Stimulated activated memory B cell treated with anti-CD40 and anti-IgM and Interleukin-4, amounts not matched to agents 10 μg/mL and 1 μg/mL and 100 μg/mL, for 72 hours (primary cell): ENCODE data around the gene IL27RA.
"Not testable (repeated sequence)": the region's sequence is repeated elsewhere in the genome, so short reads cannot be mapped to it uniquely, and the experiment has no call there.

Experiments
- ATAC-seq: fragments of 150-1000 bp; cut with Tn5 transposase; 2 replicates; pipeline ENCODE4 v1.10.0; 2021
- H3K27ac Mint-ChIP-seq: one replicate; pipeline ENCODE4 v1.8.0; 2022; ENCODE audit warnings: mild to moderate bottlenecking, mixed read lengths
- H3K27me3 Mint-ChIP-seq: one replicate; pipeline ENCODE4 v1.8.0; 2022; ENCODE audit warnings: mixed read lengths
- H3K36me3 Mint-ChIP-seq: one replicate; pipeline ENCODE4 v1.8.0; 2022; ENCODE audit warnings: mixed read lengths
- H3K4me1 Mint-ChIP-seq: one replicate; pipeline ENCODE4 v1.8.0; 2022; ENCODE audit warnings: mixed read lengths
- H3K4me3 Mint-ChIP-seq: one replicate; pipeline ENCODE4 v1.8.0; 2022; ENCODE audit warnings: mild to moderate bottlenecking, moderate library complexity, mixed read lengths
- H3K9me3 Mint-ChIP-seq: one replicate; pipeline ENCODE4 v1.8.0; 2022; ENCODE audit warnings: mixed read lengths

The IL27RA gene

DNA sequence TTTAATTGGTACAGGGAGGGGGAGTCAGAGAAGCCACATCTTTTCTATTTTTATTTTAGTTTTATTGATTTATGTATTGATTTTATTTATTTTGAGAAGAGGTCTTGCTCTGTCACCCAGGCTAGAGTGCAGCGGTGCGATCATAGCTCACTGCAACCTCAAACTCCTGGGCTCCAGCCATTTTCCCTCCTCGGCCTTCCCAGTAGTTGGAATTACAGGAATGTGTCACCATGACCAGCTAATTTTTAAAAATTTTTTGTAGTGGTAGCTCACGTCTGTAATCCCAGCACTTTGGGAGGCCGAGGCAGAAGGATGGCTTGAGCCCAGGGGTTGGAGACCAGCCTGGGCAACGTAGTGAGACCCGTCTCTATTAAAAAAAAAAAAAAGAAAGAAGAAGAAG, 4.1 kb downstream of the IL27RA start:
- peaks cover 37% of the 10 kb centered on the region for H3K4me1 Mint-ChIP-seq
- no peak overlapping the region for H3K27ac Mint-ChIP-seq
- H3K4me3 Mint-ChIP-seq: no peak overlapping the region
- H3K36me3 Mint-ChIP-seq: peaks cover 36% of the 10 kb centered on the region
- no peaks in the 10 kb centered on the region for H3K27me3 Mint-ChIP-seq
- no peak for ATAC-seq
- no peaks in the 10 kb centered on the region for H3K9me3 Mint-ChIP-seq

DNA sequence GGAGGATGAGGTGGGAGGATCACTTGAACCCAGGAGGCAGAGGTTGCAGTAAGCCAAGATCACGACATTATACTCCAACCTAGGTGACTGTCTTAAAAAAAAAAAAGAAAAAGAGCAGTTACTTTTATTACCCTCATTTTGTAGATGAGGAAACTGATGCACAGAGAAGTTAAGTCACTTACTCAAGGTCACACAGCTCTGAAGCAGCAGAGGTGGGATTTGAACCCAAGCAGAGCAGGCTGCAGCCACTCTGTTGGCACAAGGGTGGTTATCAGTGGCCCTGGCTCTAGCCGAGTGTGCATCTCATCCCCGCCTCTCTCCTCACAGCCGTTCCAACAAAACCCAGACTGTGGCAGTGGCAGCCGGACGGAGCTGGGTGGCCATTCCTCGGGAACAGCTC, 7.6 kb downstream of the IL27RA start:
- Mint-ChIP-seq H3K27ac (no peak overlapping the region), H3K4me1 (peaks cover 31% of the 10 kb centered on the region), H3K36me3 (peaks cover 53% of the 10 kb centered on the region), H3K27me3 (no peaks in the 10 kb centered on the region), H3K9me3 (no peaks in the 10 kb centered on the region), H3K4me3 (no peak overlapping the region)
- ATAC-seq: no peak

DNA sequence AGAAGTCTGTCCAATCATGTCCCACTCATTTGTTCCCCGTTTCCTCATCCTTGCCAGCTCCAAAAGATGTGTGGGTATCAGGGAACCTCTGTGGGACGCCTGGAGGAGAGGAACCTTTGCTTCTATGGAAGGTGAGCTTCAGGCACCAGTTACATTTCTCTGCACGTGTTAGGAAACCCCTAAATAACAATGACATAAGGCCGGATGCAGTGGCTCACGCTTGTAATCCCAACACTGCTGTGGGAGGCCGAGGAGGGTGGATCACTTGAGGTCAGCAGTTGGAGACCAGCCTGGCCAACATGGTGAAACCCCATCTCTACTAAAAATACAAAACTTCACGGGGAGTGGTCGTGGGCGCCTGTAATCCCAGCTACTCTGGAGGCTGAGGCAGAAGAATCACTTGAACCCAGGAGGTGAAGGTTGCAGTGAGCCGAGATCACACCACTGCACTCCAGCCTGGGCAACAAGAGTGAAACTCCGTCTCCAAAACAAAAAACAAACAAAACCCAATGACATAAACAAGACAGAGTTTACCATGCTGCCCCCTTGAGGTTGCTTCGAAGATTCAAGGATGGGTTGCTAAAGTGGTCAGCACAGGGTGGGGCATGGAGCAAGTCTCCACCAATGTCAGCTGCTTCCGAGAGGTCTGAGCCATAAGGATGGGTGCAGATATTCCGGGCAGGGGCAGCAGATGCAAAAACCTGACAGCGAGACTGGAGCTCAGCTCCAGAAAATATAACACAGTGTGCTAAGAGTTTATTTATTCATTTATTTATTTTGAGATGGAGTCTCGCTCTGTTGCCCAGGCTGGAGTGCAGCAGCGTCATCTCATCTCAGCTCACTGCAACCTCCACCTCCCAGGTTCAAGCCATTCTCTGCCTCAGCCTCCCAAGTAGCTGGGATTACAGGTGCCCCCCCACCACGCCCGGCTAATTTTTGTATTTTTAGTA, 11.4 kb downstream of the IL27RA start:
- peak; percentile 64 for ATAC-seq
- Mint-ChIP-seq H3K4me1 (peaks cover 26% of the 10 kb centered on the region), H3K36me3 (peaks cover 57% of the 10 kb centered on the region), H3K27ac (peak overlapping the region; percentile 72)
- H3K4me3 Mint-ChIP-seq, H3K9me3 Mint-ChIP-seq, H3K27me3 Mint-ChIP-seq: not testable (repeated sequence)

DNA sequence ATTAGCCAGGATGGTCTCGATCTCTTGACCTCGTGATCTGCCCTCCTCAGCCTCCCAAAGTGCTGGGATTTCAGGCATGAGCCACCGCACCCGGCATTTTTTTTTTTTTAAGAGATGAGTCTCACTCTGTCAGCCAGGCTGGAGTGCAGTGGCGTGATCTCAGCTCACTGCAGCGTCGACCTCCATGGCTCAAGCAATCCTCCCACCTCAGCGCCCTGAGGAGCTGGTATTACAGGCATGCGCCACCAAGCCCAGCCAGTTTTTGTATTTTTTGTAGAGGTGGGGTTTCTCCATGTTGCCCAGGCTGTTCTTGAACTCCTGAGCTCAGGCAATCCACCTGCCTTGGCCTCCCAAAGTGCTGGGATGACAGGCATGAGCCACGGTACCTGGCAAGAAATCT, 16.3 kb downstream of the IL27RA start:
- not testable (repeated sequence) for H3K4me3 Mint-ChIP-seq, H3K27me3 Mint-ChIP-seq, H3K27ac Mint-ChIP-seq, H3K4me1 Mint-ChIP-seq, H3K9me3 Mint-ChIP-seq, ATAC-seq
- H3K36me3 Mint-ChIP-seq: peaks cover 63% of the 10 kb centered on the region

DNA sequence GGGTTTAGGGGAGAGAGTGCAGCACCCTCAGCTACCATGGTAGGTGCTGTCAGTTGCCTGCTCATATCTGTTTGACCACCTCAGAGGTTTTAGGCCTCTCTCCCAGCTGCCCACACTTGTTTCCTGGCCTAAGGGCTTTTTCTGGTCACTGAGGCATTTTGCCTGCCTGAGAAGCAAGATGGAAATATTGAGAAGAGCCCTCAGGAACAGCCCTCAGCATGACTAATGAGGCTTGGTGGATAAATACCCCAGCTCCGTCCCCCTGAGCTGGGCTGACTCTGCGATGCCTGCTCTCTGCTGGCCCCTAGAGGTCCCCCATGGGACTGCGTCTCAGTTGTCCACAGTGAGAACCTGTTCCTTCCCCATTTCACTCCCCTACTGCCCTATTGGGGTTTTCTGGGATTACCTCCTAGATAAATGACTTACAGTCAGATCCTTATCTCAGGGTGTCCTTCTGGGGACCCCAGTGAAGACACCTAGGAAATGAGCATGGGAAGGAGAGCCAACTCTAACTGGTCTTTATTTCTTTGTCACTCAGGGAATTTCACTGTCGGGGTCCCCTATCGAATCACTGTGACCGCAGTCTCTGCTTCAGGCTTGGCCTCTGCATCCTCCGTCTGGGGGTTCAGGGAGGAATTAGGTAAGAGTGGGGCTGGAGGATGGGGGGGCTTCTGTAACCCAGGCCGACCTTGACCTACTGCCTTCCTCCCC, 17.0 kb downstream of the IL27RA start:
- Mint-ChIP-seq H3K9me3 (no peaks in the 10 kb centered on the region), H3K27ac (no peak overlapping the region), H3K27me3 (no peaks in the 10 kb centered on the region), H3K36me3 (peaks cover 60% of the 10 kb centered on the region), H3K4me1 (no peaks in the 10 kb centered on the region), H3K4me3 (no peak overlapping the region)
- ATAC-seq: peak; percentile 67

DNA sequence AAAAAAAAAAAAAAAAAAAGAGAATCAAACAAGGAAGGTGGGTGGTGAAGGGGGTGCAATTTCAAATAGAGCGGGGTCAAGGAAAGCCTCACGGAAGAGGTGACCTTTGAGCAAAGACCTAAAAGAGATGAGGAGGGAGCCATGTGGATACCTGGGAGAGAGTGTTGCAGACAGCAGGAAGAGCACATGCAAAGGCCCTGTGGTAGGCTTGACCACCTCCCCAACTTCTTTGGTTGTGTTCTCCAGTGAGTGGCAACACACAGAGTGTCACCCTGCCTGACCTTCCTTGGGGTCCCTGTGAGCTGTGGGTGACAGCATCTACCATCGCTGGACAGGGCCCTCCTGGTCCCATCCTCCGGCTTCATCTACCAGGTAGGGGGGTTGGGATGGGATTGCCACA, 18.9 kb downstream of the IL27RA start:
- H3K27ac Mint-ChIP-seq: no peak overlapping the region
- no peaks in the 10 kb centered on the region for H3K27me3 Mint-ChIP-seq
- no peak overlapping the region for H3K4me3 Mint-ChIP-seq
- H3K9me3 Mint-ChIP-seq: no peaks in the 10 kb centered on the region
- peaks cover 55% of the 10 kb centered on the region for H3K36me3 Mint-ChIP-seq
- no peaks in the 10 kb centered on the region for H3K4me1 Mint-ChIP-seq
- ATAC-seq: no peak

DNA sequence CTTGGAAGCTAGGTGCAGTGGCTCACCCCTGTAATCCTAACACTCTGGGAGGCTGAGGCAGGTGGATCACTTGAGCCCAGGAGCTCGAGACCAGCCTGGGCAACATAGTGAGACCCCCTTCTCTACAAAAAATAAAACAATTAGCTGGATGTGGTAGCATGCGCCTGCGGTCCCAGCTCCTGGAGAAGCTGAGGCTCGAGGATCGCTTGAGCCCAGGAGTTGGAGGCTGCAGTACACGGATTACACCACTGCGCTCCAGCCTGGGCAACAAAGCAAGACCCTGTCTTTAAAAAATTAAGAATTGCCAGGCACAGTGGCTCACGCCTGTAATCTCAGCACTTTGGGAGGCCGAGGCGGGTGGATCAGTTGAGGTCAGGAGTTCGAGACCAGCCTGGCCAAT, 19.4 kb downstream of the IL27RA start:
- H3K27me3 Mint-ChIP-seq, H3K27ac Mint-ChIP-seq, H3K4me1 Mint-ChIP-seq, H3K4me3 Mint-ChIP-seq, ATAC-seq, H3K9me3 Mint-ChIP-seq: not testable (repeated sequence)
- peaks cover 51% of the 10 kb centered on the region for H3K36me3 Mint-ChIP-seq

DNA sequence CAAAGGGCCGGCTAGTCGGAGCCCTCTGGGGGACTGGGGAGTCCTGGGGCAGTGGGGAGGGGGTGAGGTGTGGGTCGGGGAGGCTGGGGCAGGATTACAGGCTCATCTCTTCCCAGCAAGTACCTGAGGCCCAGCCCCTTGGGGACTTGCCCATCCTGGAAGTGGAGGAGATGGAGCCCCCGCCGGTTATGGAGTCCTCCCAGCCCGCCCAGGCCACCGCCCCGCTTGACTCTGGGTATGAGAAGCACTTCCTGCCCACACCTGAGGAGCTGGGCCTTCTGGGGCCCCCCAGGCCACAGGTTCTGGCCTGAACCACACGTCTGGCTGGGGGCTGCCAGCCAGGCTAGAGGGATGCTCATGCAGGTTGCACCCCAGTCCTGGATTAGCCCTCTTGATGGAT, 20.4 kb downstream of the IL27RA start:
- no peak overlapping the region for H3K4me3 Mint-ChIP-seq
- H3K27ac Mint-ChIP-seq: no peak overlapping the region
- H3K27me3 Mint-ChIP-seq: peaks cover 5% of the 10 kb centered on the region
- ATAC-seq: no peak
- H3K36me3 Mint-ChIP-seq: peaks cover 44% of the 10 kb centered on the region
- H3K9me3 Mint-ChIP-seq: no peaks in the 10 kb centered on the region
- H3K4me1 Mint-ChIP-seq: no peaks in the 10 kb centered on the region

DNA sequence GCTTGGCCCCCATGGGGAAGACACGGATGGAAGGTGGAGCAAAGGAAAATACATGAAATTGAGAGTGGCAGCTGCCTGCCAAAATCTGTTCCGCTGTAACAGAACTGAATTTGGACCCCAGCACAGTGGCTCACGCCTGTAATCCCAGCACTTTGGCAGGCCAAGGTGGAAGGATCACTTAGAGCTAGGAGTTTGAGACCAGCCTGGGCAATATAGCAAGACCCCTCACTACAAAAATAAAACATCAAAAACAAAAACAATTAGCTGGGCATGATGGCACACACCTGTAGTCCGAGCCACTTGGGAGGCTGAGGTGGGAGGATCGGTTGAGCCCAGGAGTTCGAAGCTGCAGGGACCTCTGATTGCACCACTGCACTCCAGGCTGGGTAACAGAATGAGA, 20.9 kb downstream of the IL27RA start:
- H3K4me3 Mint-ChIP-seq: no peak overlapping the region
- H3K9me3 Mint-ChIP-seq: no peaks in the 10 kb centered on the region
- peaks cover 10% of the 10 kb centered on the region for H3K27me3 Mint-ChIP-seq
- peaks cover 44% of the 10 kb centered on the region for H3K36me3 Mint-ChIP-seq
- no peak overlapping the region for H3K27ac Mint-ChIP-seq
- H3K4me1 Mint-ChIP-seq: peaks cover under 1% of the 10 kb centered on the region
- ATAC-seq: no peak

DNA sequence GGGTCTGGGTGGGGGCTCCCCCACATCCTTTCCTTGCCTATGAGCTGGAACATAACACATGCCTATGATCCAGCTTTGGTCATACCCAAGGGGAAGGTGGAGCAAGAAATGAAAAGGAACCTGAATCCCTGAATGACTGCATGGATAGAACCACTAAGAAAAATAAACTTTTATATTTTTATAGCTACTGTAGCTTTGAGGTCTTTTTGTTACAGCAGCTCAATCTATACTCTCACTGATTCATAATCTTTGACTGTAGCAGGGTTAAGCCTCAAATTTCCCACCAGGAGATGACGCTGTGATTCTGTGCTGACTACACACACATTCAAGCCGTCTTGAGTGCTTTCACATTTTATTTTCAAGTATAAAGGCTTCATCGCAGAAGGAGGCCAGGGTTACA, 21.5 kb downstream of the IL27RA start:
- no peak overlapping the region for H3K27ac Mint-ChIP-seq
- no peak overlapping the region for H3K4me3 Mint-ChIP-seq
- H3K27me3 Mint-ChIP-seq: peaks cover 15% of the 10 kb centered on the region
- no peak for ATAC-seq
- H3K9me3 Mint-ChIP-seq: no peaks in the 10 kb centered on the region
- H3K4me1 Mint-ChIP-seq: peaks cover 6% of the 10 kb centered on the region
- H3K36me3 Mint-ChIP-seq: peaks cover 41% of the 10 kb centered on the region

DNA sequence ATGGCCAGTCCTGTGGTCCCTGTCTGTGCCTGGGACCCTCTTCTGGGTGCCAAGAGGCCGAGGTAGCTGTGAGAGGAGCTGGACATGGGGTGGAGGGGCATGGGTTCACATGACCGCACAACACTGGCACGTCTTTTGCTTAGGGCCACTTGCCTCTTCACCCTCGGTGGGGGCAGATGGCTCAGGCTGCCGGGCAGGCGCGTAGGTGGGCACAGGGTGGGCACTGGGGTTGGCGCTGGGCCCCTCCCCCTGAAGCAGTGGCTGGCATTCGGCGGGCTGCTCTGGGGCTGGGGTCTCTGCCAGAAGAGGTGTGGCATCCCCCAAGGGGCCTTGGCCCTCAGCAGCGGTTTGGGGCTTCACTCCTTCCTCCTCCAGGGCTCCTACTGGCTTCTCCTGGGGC, 21.9 kb downstream of the IL27RA start:
- Mint-ChIP-seq H3K27me3 (peaks cover 20% of the 10 kb centered on the region), H3K4me1 (peaks cover 11% of the 10 kb centered on the region), H3K36me3 (peaks cover 36% of the 10 kb centered on the region), H3K4me3 (no peak overlapping the region), H3K9me3 (no peaks in the 10 kb centered on the region), H3K27ac (no peak overlapping the region)
- ATAC-seq: no peak

DNA sequence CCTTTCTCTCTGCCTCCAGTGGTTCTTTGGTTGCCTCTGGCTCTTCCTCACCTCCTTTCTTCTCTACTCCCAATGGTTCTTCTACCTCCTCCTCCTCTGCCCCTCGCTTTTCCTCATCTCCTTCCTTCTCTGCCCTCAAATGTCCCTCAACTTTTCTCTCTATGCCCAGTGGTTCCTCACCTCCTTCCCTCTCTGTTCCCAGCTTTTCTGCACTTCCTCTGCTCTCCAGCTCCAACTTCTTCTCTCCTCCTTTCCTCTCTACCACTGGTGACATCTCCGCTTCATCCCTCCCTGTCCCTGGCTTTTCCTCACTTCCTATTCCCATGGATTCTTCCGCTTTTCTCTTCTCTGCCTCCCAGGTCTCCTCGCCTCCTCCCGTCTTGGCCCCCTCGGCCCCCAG, 22.5 kb downstream of the IL27RA start:
- Mint-ChIP-seq H3K9me3 (no peaks in the 10 kb centered on the region), H3K27ac (no peak overlapping the region), H3K4me1 (peaks cover 17% of the 10 kb centered on the region), H3K4me3 (no peak overlapping the region), H3K27me3 (peaks cover 26% of the 10 kb centered on the region), H3K36me3 (peaks cover 32% of the 10 kb centered on the region)
- no peak for ATAC-seq

DNA sequence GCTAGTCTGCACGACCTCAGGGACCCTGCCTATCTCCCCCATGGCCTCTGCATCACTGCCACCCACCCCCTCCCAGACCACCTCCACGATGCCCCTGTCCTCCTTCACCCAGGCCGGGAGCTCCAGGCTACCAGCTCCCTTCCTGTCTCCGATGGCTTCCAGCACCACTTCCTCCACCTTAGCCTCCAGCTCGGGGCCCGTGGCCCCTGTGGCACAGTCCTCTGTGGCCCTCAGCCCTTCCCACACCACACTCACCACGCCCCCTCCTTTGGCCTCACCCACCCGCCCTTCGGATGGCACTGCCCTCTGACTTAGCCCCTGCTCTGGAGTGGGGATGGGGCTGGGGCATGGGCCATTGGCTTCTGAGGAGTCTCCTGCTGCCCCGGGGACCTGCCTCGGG, 23.2 kb downstream of the IL27RA start:
- no peaks in the 10 kb centered on the region for H3K9me3 Mint-ChIP-seq
- H3K4me3 Mint-ChIP-seq: no peak overlapping the region
- peaks cover 20% of the 10 kb centered on the region for H3K4me1 Mint-ChIP-seq
- no peak for ATAC-seq
- H3K27ac Mint-ChIP-seq: no peak overlapping the region
- peaks cover 31% of the 10 kb centered on the region for H3K36me3 Mint-ChIP-seq
- peaks cover 32% of the 10 kb centered on the region for H3K27me3 Mint-ChIP-seq

DNA sequence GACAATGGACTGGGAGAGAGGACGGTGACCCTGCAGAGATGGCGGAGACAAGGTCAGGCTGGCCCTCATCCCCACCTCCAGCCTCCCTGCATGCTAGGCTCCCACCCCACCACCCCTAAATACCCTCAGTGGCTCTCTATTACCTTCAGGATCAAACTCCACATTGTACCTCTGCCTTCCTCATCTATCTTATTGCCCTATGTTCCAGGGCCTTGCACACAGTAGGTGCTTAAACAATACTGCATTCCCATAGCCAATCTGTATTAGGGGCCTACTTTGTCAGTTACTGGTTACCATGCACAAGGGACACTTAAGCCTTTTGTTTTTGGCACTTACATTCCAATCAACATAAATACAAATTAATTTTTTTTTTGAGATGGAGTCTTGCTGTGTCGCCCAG, 23.8 kb downstream of the IL27RA start:
- no peak overlapping the region for H3K27ac Mint-ChIP-seq
- peaks cover 22% of the 10 kb centered on the region for H3K4me1 Mint-ChIP-seq
- H3K4me3 Mint-ChIP-seq: no peak overlapping the region
- no peaks in the 10 kb centered on the region for H3K9me3 Mint-ChIP-seq
- no peak for ATAC-seq
- peaks cover 37% of the 10 kb centered on the region for H3K27me3 Mint-ChIP-seq
- H3K36me3 Mint-ChIP-seq: peaks cover 25% of the 10 kb centered on the region

DNA sequence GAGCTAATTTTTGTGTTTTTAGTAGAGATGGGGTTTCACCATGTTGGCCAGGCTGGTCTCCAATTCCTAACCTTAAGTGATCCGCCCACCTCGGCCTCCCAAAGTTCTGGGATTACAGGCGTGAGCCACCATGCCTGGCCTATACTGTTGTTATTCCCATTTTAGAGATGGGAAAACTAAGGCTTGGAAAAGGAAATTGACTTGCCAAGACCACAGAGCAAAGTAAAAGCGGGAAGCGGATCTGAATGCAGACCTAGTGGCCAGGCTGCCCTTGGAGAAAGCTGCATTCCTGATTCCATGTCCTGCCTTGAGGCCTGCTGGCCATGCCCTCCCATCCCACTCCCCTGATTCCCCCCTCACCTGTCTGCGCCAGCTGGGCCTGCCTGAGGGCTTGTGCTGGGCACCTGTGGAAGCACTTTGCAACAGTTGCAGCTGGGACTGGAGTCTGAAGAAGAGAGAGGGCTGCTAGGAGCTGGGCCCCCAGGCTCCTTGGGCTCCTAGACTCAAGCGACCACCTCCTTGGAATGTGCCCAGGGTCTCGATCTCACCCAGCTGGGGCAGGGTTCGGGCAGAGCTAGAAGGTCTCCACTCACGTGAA, 24.6 kb downstream of the IL27RA start:
- no peaks in the 10 kb centered on the region for H3K9me3 Mint-ChIP-seq
- H3K27me3 Mint-ChIP-seq: peaks cover 45% of the 10 kb centered on the region
- H3K4me3 Mint-ChIP-seq: no peak overlapping the region
- no peak overlapping the region for H3K27ac Mint-ChIP-seq
- peaks cover 18% of the 10 kb centered on the region for H3K36me3 Mint-ChIP-seq
- ATAC-seq: no peak
- peaks cover 22% of the 10 kb centered on the region for H3K4me1 Mint-ChIP-seq
